ENCODE data around the gene GNB4. TPM values are rescaled to one million over a fixed set of nuclear protein-coding genes. Genes with fewer than 3 reads are reported as not detected.
A peak's percentile ranks its signal among the peaks of the same experiment; 100 is the strongest.

Gene GNB4
- total RNA-seq, 1 experiment from 2014 or later, result 36.7 TPM

DNA sequence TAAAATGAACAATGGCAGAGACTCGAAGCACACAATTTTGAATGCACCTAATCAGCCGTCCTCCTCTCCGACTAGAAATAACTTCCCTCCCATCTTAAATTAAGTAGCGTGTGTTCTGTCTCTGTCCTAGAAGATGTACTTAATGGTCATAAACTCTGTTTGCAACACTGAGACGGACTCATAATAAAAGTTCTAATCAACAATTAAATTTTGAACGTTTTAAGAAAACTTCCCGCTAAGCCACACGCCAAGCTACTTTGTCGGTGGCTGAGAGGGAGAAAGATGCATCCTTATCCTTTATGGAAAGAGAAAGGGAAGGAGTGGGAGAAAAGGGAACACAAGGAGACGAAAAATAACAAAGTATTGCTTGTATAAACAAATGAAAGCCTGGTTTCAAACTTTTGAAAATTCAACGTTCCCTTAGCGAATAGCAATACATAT is 989 bp downstream of the GNB4 start (continued):
- TF ChIP-seq CREB1 (CRISPR knock-in tag; IDR thresholded peaks at IDR 0.05), result no peak

DNA sequence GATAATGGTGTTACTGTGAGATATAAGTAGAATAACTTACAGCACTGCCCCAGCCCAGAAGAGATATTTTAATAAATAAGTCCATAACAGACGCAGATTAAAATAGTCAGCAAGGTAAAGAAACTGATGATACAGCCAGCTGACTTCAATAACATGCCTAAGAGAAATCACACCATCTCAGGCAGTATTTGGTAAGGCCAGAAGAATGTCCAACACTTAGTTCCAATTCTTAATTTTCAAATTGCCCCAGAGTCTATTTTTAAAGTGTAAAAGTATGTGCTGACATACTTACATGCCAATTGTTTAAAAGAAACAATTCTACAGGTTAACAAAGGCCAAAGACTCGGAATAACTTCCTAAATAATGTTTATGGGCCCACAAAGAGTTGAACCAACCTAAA is 1.6 kb downstream of the GNB4 start:
- Mint-ChIP-seq H3K9me3 (no peaks in the 10 kb centered on the region), H3K27ac (no peak overlapping the region)
- CTCF ChIA-PET, result interaction anchor here (1.0 kb wide), 1 partner anchor 113 kb away, joined by 3 read pairs; the partner anchor contains the start of gene ACTL6A

DNA sequence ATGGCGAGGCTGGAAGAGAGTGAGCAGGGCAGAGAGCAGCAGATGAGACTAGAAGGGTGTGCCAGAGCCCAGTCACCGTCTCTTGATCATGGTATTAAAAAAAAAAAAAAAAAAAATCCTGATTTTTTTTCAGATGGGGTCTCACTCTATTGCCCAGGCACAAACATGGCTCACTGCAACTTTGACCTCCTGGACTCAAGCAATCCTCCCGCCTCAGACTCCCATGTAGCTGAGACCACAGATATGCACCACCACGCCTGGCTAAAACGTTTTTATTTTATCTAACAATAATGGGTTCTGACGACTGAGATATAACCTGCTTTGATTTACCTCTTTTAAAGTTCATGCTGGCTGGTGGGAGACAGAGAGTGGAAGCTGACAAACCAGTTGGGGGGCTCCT is 4.0 kb downstream of the GNB4 start:
- Mint-ChIP-seq H3K4me3 (no peak overlapping the region), H3K4me1 (peaks cover 34% of the 10 kb centered on the region), H3K36me3 (no peaks in the 10 kb centered on the region), H3K9me3 (no peaks in the 10 kb centered on the region), H3K27me3 (ENCODE audit: low read depth) (peaks cover 18% of the 10 kb centered on the region), H3K27ac (no peak overlapping the region)
- no peak for DNase-seq (ENCODE audit: low spot score)
- CTCF ChIA-PET, result interaction anchor here (0.6 to 1.3 kb wide), 8 partner anchors 9 to 185 kb away, joined by 3 to 9 read pairs (median 6); partner anchors contain the start of gene ACTL6A
- ATAC-seq, result no peak
- POLR2A ChIA-PET, result interaction anchor here (1.0 kb wide), 1 partner anchor 115 kb away, joined by 4 read pairs; the partner anchor contains the start of gene ACTL6A
- TF ChIP-seq ZNF121 (CRISPR knock-in tag; IDR thresholded peaks at IDR 0.05) (peak; percentile 72), ZBTB21 (CRISPR knock-in tag; IDR thresholded peaks at IDR 0.05; ENCODE audit: borderline replicate concordance) (no peak), ETV6 (CRISPR knock-in tag; IDR thresholded peaks at IDR 0.05) (no peak), CREM (CRISPR knock-in tag; IDR thresholded peaks at IDR 0.05) (no peak)
- TF ChIP-seq, protein P1, sequence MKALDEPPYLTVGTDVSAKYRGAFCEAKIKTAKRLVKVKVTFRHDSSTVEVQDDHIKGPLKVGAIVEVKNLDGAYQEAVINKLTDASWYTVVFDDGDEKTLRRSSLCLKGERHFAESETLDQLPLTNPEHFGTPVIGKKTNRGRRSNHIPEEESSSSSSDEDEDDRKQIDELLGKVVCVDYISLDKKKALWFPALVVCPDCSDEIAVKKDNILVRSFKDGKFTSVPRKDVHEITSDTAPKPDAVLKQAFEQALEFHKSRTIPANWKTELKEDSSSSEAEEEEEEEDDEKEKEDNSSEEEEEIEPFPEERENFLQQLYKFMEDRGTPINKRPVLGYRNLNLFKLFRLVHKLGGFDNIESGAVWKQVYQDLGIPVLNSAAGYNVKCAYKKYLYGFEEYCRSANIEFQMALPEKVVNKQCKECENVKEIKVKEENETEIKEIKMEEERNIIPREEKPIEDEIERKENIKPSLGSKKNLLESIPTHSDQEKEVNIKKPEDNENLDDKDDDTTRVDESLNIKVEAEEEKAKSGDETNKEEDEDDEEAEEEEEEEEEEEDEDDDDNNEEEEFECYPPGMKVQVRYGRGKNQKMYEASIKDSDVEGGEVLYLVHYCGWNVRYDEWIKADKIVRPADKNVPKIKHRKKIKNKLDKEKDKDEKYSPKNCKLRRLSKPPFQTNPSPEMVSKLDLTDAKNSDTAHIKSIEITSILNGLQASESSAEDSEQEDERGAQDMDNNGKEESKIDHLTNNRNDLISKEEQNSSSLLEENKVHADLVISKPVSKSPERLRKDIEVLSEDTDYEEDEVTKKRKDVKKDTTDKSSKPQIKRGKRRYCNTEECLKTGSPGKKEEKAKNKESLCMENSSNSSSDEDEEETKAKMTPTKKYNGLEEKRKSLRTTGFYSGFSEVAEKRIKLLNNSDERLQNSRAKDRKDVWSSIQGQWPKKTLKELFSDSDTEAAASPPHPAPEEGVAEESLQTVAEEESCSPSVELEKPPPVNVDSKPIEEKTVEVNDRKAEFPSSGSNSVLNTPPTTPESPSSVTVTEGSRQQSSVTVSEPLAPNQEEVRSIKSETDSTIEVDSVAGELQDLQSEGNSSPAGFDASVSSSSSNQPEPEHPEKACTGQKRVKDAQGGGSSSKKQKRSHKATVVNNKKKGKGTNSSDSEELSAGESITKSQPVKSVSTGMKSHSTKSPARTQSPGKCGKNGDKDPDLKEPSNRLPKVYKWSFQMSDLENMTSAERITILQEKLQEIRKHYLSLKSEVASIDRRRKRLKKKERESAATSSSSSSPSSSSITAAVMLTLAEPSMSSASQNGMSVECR (CRISPR knock-in tag; IDR thresholded peaks at IDR 0.05; ENCODE audit: borderline replicate concordance), result no peak
- TF ChIP-seq, protein P2, sequence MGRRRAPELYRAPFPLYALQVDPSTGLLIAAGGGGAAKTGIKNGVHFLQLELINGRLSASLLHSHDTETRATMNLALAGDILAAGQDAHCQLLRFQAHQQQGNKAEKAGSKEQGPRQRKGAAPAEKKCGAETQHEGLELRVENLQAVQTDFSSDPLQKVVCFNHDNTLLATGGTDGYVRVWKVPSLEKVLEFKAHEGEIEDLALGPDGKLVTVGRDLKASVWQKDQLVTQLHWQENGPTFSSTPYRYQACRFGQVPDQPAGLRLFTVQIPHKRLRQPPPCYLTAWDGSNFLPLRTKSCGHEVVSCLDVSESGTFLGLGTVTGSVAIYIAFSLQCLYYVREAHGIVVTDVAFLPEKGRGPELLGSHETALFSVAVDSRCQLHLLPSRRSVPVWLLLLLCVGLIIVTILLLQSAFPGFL (CRISPR knock-in tag; IDR thresholded peaks at IDR 0.05; ENCODE audit: borderline replicate concordance), result no peak
- TF ChIP-seq, protein P3, sequence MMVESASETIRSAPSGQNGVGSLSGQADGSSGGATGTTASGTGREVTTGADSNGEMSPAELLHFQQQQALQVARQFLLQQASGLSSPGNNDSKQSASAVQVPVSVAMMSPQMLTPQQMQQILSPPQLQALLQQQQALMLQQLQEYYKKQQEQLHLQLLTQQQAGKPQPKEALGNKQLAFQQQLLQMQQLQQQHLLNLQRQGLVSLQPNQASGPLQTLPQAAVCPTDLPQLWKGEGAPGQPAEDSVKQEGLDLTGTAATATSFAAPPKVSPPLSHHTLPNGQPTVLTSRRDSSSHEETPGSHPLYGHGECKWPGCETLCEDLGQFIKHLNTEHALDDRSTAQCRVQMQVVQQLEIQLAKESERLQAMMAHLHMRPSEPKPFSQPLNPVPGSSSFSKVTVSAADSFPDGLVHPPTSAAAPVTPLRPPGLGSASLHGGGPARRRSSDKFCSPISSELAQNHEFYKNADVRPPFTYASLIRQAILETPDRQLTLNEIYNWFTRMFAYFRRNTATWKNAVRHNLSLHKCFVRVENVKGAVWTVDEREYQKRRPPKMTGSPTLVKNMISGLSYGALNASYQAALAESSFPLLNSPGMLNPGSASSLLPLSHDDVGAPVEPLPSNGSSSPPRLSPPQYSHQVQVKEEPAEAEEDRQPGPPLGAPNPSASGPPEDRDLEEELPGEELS (CRISPR knock-in tag; IDR thresholded peaks at IDR 0.05), result no peak

More for the DNA sequence above, 1.6 kb downstream of the GNB4 start:
- ATAC-seq (no peak), DNase-seq (ENCODE audit: low spot score) (no peak)
- peaks cover 56% of the 10 kb centered on the region for H3K4me1 Mint-ChIP-seq
- peaks cover 27% of the 10 kb centered on the region for H3K27me3 Mint-ChIP-seq (ENCODE audit: low read depth)
- POLR2A ChIA-PET, result no interaction called here
- peak overlapping the region; percentile 78 for H3K4me3 Mint-ChIP-seq
- TF ChIP-seq, protein P4, sequence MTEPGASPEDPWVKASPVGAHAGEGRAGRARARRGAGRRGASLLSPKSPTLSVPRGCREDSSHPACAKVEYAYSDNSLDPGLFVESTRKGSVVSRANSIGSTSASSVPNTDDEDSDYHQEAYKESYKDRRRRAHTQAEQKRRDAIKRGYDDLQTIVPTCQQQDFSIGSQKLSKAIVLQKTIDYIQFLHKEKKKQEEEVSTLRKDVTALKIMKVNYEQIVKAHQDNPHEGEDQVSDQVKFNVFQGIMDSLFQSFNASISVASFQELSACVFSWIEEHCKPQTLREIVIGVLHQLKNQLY (CRISPR knock-in tag; IDR thresholded peaks at IDR 0.05), result no peak
- TF ChIP-seq, protein P5, sequence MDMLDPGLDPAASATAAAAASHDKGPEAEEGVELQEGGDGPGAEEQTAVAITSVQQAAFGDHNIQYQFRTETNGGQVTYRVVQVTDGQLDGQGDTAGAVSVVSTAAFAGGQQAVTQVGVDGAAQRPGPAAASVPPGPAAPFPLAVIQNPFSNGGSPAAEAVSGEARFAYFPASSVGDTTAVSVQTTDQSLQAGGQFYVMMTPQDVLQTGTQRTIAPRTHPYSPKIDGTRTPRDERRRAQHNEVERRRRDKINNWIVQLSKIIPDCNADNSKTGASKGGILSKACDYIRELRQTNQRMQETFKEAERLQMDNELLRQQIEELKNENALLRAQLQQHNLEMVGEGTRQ (CRISPR knock-in tag; IDR thresholded peaks at IDR 0.05), result no peak
- TF ChIP-seq, protein P6, sequence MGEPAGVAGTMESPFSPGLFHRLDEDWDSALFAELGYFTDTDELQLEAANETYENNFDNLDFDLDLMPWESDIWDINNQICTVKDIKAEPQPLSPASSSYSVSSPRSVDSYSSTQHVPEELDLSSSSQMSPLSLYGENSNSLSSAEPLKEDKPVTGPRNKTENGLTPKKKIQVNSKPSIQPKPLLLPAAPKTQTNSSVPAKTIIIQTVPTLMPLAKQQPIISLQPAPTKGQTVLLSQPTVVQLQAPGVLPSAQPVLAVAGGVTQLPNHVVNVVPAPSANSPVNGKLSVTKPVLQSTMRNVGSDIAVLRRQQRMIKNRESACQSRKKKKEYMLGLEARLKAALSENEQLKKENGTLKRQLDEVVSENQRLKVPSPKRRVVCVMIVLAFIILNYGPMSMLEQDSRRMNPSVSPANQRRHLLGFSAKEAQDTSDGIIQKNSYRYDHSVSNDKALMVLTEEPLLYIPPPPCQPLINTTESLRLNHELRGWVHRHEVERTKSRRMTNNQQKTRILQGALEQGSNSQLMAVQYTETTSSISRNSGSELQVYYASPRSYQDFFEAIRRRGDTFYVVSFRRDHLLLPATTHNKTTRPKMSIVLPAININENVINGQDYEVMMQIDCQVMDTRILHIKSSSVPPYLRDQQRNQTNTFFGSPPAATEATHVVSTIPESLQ (CRISPR knock-in tag; IDR thresholded peaks at IDR 0.05), result no peak
- TF ChIP-seq, protein P7, sequence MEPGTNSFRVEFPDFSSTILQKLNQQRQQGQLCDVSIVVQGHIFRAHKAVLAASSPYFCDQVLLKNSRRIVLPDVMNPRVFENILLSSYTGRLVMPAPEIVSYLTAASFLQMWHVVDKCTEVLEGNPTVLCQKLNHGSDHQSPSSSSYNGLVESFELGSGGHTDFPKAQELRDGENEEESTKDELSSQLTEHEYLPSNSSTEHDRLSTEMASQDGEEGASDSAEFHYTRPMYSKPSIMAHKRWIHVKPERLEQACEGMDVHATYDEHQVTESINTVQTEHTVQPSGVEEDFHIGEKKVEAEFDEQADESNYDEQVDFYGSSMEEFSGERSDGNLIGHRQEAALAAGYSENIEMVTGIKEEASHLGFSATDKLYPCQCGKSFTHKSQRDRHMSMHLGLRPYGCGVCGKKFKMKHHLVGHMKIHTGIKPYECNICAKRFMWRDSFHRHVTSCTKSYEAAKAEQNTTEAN (CRISPR knock-in tag; IDR thresholded peaks at IDR 0.05), result no peak
- TF ChIP-seq, protein P8, sequence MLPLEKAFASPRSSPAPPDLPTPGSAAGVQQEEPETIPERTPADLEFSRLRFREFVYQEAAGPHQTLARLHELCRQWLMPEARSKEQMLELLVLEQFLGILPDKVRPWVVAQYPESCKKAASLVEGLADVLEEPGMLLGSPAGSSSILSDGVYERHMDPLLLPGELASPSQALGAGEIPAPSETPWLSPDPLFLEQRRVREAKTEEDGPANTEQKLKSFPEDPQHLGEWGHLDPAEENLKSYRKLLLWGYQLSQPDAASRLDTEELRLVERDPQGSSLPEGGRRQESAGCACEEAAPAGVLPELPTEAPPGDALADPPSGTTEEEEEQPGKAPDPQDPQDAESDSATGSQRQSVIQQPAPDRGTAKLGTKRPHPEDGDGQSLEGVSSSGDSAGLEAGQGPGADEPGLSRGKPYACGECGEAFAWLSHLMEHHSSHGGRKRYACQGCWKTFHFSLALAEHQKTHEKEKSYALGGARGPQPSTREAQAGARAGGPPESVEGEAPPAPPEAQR (CRISPR knock-in tag; IDR thresholded peaks at IDR 0.05), result no peak
- TF ChIP-seq EMX1 (CRISPR knock-in tag; IDR thresholded peaks at IDR 0.05) (no peak), GTF2I (CRISPR knock-in tag; conservative IDR thresholded peaks at IDR 0.05) (no peak)
- TF ChIP-seq, protein P2 (CRISPR knock-in tag; IDR thresholded peaks at IDR 0.05; ENCODE audit: borderline replicate concordance), result no peak
- H3K36me3 Mint-ChIP-seq, result no peaks in the 10 kb centered on the region
